Skin epidermis (tissue), 12 donors: ENCODE results near the gene PRLR.
"Not testable (repeated sequence)": the region's sequence is repeated elsewhere in the genome, so short reads cannot be mapped to it uniquely, and the experiment has no call there.

Experiments used
- H3K27ac ChIP-seq, 21 experiments: fragments of 200-600 bp; sonication (generic) in 11 of 21; one replicate each; pipeline ENCODE4 v1.5.0; 2020; ENCODE audit warnings: mild to moderate bottlenecking in 3 of 21, inconsistent platforms in 2 of 21, moderate library complexity in 2 of 21
- H3K4me3 ChIP-seq, 7 experiments: fragments of 200-600 bp; sonication (generic) in 2 of 7; one replicate each; pipeline ENCODE4 v1.5.0; 2020; ENCODE audit warnings: inconsistent platforms in 2 of 7, mild to moderate bottlenecking in 2 of 7, moderate library complexity in 1 of 7

The PRLR gene

GRCh38 chr5:35052838-35053237 is 177.4 kb downstream of the PRLR start:
- Histone ChIP-seq H3K4me3 (no peak overlapping the region), H3K27ac (no peak overlapping the region)

DNA sequence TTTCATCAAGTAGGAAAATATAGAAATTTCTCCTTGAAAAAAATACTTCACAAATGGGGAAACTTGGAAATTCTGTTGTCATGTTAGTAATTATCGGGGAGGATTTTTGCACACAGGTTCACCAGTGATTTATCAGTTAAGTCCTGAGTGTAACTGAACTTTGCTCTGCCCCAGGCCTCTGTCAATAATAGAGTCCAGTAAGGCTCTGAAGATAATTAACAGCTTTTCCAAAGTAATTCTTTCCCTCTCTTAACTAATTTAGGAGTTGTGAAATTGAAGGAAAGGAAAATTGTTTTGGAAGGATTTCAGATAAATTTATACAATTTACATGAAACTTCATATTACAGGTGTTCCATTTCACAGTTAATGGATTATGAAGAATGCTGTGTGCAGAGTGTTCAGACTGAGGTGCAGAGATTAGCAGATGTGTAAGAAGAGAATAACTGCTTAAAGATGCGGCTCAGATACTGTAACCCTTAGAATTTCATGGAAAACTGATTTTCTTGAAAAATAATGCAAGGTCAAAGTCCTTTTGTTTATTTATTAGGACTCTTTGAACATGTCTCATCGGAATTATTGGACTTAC is 179.7 kb downstream of the PRLR start:
- H3K4me3 ChIP-seq: no peak overlapping the region

DNA sequence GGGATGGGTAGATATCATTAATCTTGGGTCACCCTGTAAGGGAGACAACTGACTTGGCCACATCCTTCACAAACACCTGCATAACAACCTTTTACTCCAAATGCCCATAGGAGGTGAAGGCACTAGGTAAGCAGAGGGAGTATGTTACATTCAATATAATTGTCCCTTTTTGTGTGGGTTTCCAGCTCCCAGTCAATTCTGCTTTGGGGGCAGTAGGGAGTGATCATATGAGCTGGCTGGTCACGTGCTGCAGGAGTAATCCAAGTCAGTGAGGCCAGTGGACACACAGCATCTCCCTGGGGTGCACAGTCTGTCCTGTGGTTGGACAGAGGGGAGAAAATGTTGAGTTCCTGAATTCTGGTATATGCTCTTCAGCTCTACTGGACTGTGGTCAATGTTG is 181.4 kb downstream of the PRLR start:
- no peak overlapping the region for H3K4me3 ChIP-seq
- no peak overlapping the region for H3K27ac ChIP-seq

More for the DNA sequence above, 179.7 kb downstream of the PRLR start:
- H3K27ac ChIP-seq: no peak overlapping the region

DNA sequence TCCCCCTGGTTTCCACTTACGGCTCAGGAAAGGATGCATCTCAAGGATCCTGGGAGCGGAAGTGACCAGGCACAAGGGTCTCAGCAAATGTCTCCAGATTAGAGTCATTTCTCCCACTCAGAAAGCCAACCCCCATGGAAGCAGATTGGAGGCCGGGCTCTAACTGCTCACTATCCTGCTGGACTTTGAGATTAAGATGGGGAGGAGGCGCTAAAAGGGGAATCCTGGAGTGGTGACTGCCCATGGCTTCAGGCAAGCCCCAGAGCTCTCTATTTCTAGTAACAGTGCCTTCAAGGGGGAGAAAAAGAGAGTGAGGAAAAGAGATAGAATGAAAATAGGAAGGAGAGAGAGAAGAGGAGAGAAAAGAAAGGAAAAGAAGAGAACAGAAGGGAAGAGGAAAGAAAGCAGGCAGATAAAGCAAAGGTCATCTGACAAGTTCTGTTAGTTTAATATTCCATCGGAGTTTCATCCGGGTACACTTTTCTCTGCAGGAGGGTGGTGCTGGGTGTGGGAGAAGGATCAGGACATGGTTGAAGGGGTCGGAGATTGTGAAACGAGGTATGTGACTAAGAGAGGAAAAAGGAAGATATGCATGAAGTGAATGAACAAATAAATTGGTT is 182.4 kb downstream of the PRLR start, which contains the start of gene AGXT2:
Gene AGXT2, minus strand, starts transcription at position 165 of the 620 bp plus-strand sequence. Its CDS starts 57 bp downstream, at position 108.
- no peak within 1 kb of the TSS for H3K27ac ChIP-seq
- H3K4me3 ChIP-seq: no peak within 1 kb of the TSS

DNA sequence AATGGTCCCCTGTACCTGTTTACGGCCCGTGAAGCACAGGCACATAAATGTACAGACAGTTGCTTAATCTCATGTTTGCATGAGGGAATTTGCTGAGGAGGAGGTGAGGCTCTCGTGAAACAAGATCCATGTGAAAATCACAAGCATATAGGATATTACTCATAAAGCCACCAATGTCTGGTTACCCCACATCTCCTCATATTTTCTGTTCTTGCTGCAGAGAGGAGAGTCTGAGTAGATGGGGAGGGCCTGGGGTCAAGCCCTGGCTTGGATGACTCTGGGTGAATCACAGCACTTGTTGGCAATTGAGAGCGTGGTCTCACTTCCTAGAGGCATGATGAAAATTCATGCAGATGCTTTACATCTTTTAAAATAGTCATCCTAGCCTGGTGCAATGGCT is 183.5 kb downstream of the PRLR start:
- Histone ChIP-seq H3K4me3 (no peak overlapping the region), H3K27ac (no peak overlapping the region)

GRCh38 chr5:35045280-35045679 is 185.0 kb downstream of the PRLR start:
- H3K27ac ChIP-seq: no peak overlapping the region
- H3K4me3 ChIP-seq: no peak overlapping the region

DNA sequence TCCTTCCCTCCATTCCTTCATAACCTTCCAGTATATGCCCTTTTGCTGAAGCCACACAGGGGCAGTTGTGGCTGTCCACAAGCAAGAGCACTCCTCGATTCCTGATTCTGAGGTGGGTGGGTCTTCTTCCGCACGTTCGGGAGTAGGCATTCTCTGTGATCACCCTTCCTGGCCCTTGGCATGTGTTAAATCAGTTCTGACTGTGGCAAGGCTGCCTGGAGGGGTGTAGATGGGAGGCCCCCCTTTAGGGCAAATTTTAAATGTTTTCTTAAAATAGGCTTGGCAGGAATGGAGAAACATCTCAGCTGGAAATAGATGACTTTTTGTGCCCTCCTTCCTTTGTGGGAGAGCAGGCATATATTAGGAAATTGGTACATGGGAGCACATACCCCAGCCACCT is 185.6 kb downstream of the PRLR start:
- no peak overlapping the region for H3K27ac ChIP-seq
- H3K4me3 ChIP-seq: no peak overlapping the region

DNA sequence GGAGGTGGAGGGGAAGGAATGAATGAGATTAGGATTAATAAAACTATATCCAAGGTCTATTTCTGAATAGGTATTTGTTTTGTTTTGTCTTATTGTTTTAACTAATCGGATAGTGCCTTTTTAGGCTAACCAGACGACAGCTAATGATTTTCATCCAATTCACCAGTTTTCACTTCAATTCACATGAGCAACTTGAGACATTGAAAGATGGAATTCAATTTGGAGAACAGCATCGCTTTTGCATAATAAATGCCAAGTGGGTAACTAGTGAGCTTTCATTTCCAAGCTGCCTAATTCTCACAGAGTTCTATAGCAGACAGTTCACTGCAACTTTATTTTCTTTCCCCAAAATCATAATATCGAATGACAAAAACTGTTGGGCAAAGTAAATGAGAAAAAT is 187.5 kb downstream of the PRLR start:
- Histone ChIP-seq H3K27ac (no peak overlapping the region), H3K4me3 (no peak overlapping the region)

- no peak overlapping the region for H3K27ac ChIP-seq
- no peak overlapping the region for H3K4me3 ChIP-seq
Observed at GRCh38 chr5:35041261-35041660, 189.0 kb downstream of the PRLR start.

DNA sequence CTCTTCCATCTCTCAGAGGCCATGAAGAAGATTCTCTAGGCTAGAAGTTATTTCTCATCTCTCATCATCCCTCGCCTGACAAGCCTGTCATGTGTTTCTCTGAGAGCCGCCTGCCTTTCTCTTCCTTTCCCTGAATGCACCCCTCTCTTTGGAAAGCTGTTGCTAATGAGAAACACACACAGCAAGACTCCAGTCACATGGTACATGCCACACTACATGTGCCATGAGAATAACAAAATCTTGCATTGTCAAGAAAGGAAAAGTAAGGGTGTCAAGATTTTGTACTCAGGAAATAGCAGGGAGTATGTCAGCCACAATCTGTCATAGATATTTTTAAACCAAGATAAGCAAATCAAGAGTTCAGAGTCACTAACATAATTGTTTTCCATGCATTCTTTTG is 191.4 kb downstream of the PRLR start:
- Histone ChIP-seq H3K27ac (no peak overlapping the region), H3K4me3 (no peak overlapping the region)

DNA sequence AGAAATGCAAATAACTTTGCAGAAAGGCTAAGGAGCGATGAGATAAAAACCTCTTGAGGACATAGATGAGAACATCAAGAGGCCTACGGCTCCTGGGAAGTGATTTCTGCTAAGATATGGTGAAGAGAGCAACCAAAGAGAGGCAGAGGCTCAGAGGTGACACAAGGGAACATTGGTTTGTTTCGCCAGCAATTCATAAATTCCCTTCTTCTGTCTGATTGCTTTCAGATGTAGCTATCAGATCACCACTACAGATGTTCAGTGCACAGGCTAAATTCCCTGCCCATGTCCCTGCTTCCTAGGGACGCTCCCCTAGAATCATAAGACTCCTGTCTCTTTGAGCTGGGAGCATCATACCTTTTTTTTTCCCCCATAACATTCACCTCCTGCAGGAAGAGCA is 193.8 kb downstream of the PRLR start:
- Histone ChIP-seq H3K27ac (no peak overlapping the region), H3K4me3 (no peak overlapping the region)

GRCh38 chr5:35035929-35036328 is 194.4 kb downstream of the PRLR start:
- not testable (repeated sequence) for H3K27ac ChIP-seq, H3K4me3 ChIP-seq

- H3K27ac ChIP-seq: no peak overlapping the region
- H3K4me3 ChIP-seq: no peak overlapping the region
Observed at GRCh38 chr5:35035271-35035670, 195.0 kb downstream of the PRLR start.

DNA sequence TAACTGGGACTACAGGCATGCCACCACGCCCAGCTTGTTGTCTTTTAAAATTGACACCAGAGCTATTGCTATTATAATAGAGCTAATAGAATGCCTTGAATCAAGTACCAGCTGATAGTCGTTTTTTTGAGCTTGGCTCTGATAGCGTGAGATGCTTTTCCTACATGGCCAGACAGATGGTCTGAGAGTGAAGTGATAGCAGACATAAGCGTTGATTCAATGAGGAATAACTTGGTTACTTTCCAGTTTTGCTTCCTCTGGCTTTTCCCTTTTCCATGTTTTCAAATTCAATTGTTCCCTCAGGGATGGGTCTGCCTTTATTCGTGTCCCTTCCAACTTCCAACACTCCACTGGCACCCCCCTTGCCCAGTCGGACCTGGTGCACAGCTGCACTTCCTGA is 197.9 kb downstream of the PRLR start:
- Histone ChIP-seq H3K4me3 (no peak overlapping the region), H3K27ac (peak overlapping the region in 2 of 21 experiments; percentile 10 to 18)

- no peak overlapping the region for H3K4me3 ChIP-seq
- peak overlapping the region in 1 of 21 experiments; percentile 35 for H3K27ac ChIP-seq
Observed at GRCh38 chr5:35031276-35031675, 199.0 kb downstream of the PRLR start.

DNA sequence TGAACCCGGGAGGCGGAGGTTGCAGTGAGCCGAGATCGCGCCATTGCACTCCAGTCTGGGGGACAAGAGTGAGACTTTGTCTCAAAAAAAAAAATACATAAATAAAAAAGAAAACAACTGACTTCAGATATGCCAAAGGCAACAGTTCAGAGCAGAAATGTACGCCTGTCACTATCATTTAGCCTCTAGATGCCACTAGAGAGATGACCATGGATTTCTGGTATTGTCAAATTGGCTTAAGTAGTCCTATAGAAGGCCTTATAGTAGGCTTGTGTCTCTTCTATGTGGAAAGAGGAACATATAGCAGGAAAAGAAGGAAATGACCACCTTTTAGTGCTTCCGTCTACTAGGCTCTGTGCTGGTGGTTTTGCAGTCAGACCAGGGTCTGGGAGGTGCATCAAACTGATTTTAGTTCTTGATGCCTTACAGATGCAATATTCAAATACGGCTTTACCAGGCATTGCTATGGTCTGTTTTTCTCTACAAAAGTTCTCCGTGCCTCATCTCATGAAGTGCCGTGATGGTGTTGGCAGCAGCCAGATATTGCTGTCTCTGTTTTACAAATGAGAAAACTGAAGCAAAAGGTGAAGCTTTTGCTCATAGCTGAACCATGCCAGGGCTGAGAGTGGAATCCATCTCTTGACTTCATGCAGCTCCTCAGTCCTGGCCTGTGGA is 199.7 kb downstream of the PRLR start:
- Histone ChIP-seq H3K4me3 (no peak overlapping the region), H3K27ac (peak overlapping the region in 1 of 21 experiments; percentile 35)

- no peak overlapping the region for H3K4me3 ChIP-seq
- H3K27ac ChIP-seq: no peak overlapping the region
Observed at GRCh38 chr5:35029333-35029732, 201.0 kb downstream of the PRLR start.

- H3K4me3 ChIP-seq: no peak overlapping the region
- H3K27ac ChIP-seq: no peak overlapping the region
Observed at GRCh38 chr5:35026941-35027340, 203.3 kb downstream of the PRLR start.

DNA sequence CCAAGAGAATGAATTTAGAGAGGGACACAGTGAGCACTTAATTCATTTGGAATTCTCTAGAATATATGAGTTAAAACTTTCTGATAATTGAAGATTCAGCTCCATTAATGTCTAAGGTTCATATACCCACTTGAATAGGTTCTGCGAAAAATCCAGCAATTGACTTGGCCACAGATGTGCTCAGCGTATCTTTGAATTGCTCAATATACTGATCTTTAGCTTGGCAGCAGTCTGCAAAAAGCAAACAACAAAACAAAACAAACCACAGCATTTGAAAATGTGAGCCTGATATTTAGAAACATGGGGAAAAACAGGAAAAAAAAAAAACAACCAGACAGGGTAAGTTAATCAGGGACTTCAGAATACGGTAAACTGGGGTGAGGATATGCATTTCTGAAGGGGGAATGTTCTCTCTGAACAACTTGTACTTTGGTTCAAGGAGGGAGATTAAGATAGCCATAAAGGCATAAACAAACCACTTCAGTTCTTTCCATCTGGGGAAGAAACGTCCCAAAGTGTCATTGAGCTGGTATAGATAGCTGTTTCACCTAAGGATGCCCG is 203.9 kb downstream of the PRLR start:
- Histone ChIP-seq H3K4me3 (no peak overlapping the region), H3K27ac (no peak overlapping the region)

DNA sequence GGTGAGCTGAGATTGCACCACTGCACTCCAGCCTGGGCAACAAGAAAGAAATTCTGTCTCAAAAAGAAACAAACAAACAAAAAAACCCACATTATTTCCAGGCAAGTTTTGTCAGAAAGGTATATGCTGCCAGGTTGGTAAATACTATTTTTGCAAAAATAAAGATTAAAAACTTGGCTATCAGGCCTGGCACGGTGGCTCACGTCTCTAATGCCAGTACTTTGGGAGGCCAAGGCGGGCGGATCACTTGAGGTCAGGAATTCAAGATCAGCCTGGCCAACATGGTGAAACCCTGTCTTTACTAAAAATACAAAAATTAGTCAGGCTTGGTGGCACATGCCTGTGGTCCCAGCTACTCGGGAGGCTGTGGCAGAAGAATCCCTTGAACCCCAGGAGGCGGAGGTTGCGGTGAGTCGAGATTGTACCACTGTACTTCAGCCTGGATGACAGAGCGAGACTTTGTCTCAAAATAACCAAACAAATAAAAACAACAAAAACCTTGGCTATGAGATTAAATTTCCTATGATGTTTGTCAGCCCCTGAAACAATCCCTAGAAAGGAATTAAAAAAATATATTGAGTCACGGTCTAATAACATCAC is 205.3 kb downstream of the PRLR start:
- Histone ChIP-seq H3K27ac (no peak overlapping the region), H3K4me3 (no peak overlapping the region)
